HUDEP-2 (cell line): ENCODE data around the gene PGK1.
"Not testable (repeated sequence)": the region's sequence is repeated elsewhere in the genome, so short reads cannot be mapped to it uniquely, and the experiment has no call there.

ENCODE experiments used
- DNase-seq, 76 experiments: peaks; one replicate each; lab custom pipeline; 2025; ENCODE audit not compliant: unreplicated experiment in 76 of 76; lab: John Stamatoyannopoulos, UW

Gene PGK1

DNA sequence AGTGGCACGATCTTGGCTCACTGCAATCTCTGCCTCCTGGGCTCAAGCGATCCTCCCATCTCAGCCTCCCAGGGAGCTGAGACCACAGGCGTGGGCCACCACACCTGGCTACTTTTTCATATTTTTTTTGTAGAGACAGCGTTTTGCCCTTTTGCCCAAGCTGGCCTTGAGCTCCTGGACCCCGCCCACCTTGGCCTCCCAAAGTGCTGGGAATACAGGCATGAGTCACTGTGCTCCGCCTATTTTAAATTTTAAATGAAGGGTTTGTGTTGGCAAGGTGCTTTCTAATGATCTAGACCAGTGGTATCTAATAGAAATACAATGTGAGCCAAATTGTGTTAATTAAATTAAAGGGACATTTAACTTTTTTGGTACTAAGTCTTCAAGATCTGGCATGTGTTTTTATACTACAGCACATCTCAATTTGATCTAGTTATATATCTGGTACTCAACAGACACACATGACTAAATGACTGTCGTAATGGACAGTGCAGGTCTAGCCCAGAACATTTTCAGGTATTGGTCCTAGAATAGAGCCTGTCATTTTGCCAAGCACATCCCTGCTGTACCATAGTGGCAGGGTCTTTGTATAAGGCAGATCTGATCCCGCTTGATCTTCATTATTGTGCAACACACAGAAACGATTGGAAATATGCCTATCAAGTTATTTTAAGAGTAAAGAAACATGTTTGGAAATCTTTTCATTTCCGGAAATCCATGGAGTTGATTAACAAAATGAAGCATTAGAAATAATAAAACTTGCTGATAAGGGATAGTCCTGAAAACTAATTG lies 7.3 kb downstream of the PGK1 start:
- DNase-seq = no peak

DNA sequence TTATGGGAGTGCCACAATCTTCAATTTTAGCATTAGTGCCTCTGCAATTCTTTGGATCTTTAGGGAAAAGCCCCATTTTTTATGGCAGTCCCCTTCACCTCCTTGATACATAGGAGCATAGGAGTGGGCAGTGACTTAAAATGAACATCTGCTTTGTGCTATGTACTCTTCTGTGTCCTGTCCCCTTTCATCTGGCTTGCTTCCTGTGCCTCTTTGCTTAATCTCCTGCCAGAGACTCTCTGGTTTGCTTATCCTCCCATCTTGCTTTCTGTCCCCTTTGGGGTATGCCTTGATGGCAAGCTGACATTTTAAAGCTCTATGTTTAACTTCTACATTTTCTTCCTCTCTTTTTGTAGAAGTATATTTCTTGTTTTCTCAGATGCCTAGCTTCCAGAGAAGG lies 12.3 kb downstream of the PGK1 start:
- no peak for DNase-seq

DNA sequence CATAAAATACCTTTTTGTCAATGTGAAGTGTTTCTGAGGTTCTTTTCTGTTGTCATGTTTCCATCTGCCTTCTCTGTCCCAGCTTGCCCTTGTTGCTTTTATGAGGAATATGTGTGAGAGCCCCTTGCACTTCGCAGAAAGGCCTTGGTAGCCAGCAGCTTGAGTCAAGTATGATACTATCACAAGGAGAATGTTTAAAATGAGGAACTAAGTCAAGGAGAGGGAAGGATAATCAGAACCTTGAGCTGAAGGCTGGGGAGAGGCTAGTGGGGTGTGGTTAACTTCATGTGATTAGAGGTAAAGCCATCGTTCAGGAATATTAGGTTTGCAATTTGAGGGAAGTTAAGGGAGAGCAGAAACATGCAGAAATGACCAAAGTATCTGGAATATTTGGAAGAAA lies 12.7 kb downstream of the PGK1 start:
- peak in 2 of 76 experiments; percentile 7 to 8 for DNase-seq

DNA sequence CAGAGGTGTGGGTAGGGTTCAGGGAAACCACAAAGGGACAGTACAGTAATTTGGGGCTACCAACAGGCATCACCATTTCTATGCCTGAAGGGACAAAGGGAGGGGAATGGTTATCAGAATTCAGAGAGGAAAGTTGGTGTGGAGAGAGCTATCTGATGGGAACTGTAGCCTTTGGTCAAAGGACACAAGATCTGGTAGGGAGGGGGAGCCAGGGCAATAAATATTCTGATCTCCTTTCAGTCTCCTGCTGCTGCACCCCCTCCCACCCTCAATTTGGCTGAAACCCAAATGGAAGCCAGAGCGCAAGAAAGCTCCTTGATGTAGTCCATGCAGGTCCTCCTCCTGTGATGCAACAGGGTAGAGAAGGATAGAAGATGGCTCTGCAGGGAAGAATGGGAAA lies 14.6 kb downstream of the PGK1 start:
- no peak for DNase-seq

DNA sequence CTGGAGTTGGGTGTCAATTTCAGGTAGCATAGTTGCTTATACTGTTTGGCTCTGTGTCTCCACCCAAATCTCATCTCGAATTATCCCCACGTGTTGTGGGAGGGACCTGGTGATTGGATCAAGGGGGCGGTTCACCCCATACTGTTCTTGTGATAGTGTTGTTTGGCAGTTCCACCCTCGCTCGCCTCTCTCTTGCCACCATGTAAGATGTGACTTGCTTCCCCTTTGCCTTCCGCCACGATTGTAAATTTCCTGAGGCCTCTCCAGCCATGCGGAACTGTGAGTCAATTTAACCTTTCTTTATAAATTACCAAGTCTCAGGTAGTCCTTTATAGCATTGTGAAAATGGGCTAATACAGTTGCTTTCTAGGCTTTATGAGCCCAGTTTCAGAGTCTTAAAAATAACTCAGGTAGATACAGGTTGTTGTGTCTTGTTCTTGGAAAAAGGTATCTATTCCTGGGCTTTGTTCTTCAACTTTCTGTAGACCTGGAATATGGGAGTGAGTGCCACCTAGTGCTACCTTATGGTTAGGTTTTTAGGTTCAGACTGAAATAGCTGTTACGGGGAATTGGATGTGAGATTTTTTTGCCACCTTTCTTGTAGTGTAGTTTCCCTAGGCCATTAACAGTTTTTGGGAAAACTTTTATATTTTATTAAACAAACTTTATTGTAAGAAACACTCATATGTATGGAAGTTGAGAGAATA lies 15.6 kb downstream of the PGK1 start:
- peak in 1 of 76 experiments; percentile 5 for DNase-seq

DNA sequence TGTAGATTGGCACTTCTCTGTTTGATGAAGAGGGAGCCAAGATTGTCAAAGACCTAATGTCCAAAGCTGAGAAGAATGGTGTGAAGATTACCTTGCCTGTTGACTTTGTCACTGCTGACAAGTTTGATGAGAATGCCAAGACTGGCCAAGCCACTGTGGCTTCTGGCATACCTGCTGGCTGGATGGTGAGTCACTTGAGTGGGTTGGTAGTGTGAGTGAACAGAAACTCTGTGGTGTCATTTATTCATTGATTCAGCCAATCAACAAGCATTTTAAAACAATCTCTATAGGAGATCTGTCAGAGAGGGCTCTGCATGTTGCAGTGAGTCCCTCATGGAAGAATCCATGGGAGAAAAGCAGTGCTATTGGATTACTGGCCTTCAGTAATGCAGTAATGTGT lies 19.1 kb downstream of the PGK1 start:
- no peak for DNase-seq

DNA sequence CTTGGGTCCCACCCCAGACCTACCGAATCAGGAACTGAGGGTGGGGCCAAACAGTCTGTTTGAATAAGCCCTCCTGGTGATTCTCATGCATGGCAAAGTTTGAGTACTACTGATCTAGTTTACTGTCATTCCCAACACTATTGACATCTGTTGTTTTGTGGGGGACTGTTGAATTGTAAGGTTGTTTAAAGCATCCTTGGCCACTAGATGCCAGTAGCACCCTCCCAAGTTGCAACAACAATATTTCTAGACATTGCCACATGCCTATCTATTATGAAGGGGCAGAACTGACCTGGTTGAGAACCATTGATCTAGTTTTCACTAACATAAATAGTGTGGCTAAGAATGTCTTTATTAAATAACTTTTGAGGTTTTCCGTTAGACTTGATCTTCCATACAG lies 20.3 kb downstream of the PGK1 start:
- DNase-seq = no peak

DNA sequence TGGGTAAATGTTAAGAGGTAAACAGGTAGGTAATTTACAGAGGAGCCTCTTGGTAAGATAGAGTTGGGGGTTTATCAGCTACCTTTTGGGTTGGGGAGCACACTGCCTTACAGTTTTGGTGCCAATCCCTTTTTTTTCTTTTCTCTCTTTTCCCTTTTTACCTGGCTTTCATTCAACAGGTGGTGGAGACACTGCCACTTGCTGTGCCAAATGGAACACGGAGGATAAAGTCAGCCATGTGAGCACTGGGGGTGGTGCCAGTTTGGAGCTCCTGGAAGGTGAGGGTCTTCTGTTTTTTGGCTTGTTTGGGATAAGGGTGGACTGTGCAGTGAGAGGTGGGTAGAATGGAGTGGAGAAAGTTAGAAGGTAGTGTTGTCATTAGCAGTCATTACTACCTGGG lies 21.1 kb downstream of the PGK1 start:
- no peak for DNase-seq

DNA sequence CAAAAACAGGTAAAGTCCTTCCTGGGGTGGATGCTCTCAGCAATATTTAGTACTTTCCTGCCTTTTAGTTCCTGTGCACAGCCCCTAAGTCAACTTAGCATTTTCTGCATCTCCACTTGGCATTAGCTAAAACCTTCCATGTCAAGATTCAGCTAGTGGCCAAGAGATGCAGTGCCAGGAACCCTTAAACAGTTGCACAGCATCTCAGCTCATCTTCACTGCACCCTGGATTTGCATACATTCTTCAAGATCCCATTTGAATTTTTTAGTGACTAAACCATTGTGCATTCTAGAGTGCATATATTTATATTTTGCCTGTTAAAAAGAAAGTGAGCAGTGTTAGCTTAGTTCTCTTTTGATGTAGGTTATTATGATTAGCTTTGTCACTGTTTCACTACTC lies 21.7 kb downstream of the PGK1 start:
- DNase-seq = not testable (repeated sequence)

DNA sequence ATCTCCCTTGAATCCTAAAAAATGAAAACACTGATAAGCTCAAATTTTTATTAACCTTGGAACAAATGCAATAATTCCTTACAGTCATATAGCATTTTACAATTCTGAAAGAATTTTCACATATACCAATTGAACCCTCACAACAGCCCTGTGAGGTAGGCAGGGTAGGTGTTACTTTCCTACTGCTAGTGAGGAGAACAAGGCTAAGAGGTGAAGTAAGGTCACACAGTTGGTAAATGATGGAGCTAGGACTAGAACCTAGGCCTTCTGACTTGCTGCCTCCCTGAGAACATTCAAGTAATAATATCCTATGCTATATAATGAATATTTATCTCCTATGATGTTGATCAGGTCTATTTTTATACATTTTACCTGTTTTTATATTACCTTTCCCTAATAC lies 25.7 kb downstream of the PGK1 start:
- DNase-seq = no peak

DNA sequence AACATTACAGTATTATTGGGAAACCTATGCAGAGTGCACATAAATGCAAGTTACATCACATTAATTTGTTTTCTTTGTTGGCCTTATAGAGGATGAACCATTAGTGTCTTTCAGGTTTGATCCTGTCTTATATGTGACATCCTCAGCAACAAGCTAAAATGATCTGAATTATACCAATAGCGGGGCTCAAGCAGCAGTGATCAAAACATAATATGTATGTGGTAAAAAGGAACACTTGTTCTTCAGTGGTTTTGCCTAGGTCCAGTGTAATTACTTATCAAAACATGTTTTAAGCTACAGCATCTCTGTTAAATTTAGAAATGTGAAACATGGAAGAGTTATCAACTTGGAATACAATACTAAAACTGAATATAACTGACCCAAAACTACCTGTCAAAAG lies 26.3 kb downstream of the PGK1 start:
- no peak for DNase-seq

DNA sequence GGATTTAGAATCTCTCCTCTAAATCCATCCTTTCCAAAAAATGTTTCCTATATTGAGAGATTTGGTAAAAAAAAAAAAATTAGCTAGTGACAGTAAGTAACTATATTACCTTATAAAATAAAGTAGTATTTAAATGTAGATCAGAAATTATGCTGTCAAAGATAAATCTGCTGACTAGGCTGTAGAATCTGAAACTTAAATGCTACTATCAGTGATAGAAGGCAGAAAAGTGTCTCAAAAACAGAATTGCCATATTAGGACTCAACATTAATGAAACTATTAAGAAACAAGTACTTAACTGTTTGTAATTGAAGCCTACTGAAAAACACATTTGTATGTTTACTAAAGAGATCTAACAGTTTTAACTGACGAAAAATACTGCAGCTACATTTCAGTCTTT lies 27.1 kb downstream of the PGK1 start:
- no peak for DNase-seq

DNA sequence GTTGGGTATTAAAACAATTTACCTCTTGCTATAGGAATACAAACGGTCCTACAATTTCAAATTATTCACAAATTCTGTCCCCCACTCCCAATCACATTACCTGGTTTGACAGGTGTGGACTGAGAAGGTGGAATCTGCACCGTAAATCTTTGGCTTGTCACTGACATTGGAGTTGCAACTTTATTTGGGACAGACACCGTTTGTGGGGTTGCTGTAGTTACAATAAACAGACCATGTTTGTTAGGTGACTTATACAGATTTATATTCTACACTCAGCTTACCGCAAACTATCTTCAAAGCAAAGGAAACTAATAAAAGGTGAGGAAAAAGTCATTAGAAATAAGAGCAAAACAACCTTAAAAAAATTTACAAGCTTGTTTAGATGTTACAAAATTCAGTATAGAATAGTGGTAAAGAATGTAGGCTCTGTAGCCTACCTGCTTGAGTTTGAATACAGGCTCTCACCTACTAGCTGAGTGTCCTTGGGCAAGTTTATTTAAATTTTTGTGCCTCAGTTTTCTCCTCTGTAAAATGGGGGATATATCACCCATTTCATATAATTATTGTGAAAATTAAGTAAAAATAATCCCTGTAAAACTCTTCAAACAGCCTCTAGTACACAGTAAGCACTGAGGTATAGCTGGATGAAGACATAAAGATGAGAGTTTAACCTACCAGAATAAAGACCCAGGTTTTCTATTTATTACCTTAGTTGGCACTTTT lies 29.4 kb downstream of the PGK1 start:
- no peak for DNase-seq

DNA sequence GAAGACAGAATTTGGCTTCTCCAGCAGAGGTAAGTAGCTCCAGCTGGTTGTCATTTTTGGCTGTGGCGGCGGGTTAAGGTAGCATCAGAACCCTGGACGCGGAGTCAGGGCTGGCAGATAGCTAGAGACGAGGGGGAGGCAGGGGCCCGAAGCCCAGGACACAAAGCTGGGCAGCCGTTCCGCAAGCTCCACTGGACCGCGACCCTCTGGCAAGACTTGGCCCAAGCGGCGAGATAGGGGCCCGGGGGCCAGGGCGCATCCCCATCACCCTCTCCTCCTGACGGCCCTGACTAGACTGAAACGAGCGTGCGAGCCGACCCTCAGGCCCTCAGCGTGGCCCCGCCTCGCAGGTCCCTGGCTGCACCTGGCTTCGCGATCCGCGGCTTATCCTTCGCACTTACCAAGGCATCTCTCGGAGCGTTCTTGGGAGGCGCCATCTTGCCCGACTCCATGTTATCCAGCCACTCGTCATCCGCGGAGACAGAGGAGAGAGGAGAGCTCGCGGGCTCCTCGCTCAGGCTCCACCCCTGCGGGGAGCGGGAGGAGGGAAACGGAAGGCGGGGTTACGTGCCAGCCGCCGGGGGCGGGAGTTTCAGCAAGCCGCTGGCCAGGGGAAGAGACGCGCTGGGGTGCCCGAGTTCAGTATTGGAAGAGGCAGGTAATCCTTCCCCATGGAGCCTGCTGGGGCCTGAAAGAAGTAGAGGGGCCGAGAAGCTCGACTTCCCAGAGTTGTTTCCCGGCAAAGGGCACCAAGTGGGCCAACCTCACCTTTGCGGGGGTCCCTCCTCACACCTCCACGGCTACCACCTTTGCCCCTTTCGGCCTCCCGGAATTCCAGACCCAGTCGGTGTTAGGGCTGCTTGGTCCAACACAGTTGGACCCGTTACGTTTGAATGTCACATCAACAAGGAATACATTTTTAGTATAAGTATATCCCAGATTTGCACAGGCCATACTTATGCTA lies 35.4 kb downstream of the PGK1 start, which contains the start of gene TAF9B:
Gene TAF9B (minus strand): TSS at position 491 of the 964 bp plus-strand sequence. CDS start 39 bp downstream, at position 452.
- peak in 74 of 76 experiments; percentile 1 to 83 (median 64) for DNase-seq

DNA sequence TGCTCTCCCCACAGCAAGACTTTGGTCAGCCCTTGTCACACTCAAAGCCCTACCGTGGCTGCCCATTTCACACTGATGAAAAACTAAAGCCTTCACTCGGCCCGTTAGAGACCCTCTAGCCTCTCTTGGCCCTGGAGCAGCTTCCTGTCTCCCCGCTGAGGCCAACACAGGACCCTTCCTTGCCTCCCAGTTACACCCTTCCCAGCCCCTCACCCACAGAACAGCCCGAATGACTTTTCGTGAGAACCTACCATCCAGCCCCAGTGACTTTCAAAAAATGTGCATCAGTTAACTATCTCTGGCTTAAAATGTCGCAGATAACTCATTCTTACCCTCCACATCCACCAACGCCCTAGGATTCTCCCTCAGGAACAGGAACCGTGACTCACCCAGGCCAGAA lies 36.2 kb downstream of the PGK1 start:
- DNase-seq = no peak

DNA sequence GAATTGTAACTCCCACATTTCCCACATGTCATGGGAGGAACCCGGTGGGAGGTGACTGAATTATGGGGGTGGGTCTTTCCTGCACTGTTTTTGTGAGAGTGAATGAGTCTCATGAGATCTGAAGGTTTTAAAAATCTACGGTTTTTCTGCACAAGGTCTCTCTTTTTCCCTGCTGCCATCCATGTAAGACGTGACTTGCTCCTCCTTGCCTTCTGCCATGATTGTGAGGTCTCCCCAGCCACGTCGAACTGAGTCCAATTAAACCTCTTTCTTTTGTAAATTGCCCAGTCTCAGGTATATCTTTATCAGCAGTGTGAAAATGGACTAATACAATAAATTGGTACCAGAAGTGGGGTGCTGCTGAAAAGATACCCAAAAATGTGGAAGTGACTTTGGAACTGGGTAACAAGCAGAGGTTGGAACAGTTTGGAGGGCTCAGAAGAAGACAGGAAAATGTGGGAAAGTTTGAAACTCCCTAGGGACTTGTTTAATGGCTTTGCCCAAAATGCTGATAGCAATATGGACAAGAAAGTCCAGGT lies 43.0 kb downstream of the PGK1 start:
- DNase-seq = not testable (repeated sequence)

DNA sequence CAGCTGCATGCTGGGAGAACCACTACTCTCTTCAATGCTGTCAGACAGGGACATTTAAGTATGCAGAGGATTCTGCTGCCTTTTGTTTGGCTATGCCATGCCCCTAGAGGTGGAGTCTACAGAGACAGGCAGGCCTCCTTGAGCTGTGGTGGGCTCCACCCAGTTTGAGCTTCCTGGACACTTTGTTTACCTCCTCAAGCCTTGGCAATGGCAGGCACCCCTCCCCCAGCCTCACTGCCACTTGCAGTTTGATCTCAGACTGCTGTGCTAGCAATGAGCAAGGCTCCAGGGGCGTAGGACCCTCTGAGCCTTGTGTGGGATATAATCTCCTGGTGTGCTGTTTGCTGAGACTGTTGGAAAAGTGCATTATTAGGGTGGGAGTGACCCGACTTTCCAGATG lies 53.3 kb downstream of the PGK1 start:
- not testable (repeated sequence) for DNase-seq

DNA sequence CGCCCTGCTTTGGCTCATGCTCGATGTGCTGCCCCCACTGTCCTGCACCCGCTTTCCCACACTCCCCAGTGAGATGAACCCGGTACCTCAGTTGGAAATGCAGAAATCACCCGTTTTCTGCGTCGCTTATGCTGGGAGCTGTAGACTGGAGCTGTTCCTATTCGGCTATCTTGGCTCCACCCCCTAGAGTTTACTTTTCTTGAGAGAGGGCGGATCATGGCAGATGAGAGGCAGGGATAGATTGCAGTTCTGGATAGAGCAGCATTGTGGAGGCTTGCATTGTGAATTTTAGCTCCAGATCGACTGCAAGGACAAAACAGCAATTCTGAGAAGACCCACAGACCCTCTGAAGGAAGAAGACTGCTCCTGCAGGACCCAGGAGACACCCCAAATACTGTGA lies 53.8 kb downstream of the PGK1 start:
- DNase-seq = not testable (repeated sequence)

DNA sequence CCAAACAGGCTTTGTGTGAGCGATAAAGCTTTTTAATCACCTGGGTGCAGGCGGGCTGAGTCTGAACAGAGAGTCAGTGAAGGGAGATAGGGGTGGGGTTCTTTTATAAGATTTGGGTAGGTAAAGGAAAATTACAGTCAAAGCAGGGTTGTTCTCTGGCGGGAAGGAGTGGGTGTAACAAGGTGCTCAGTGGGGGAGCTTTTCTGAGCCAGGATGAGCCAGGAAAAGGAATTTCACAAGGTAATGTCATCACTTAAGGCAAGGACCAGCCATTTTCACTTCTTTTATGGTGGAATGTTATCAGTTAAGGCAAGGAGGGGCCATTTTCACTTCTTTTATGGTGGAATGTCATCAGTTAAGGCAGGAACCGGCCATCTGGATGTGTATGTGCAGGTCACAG lies 56.7 kb downstream of the PGK1 start:
- DNase-seq = not testable (repeated sequence)

DNA sequence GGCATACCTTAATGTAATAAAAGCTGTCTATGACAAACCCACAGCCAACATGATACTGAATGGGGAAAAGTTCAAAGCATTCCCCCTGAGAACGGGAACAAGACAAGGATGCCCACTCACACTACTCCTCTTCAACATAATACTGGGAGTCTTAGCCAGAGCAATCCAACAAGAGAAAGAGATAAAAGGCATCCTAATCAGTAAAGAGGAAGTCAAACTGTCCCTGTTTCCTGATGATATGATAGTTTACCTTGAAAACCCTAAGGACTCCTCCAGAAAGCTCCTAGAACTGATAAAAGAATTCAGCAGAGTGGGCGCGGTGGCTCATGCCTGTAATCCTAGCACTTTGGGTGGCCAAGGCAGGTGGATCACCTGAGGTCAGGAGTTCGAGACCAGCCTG lies 59.1 kb downstream of the PGK1 start:
- not testable (repeated sequence) for DNase-seq
